ENCODE results near the gene RTP5.

The RTP5 gene

DNA sequence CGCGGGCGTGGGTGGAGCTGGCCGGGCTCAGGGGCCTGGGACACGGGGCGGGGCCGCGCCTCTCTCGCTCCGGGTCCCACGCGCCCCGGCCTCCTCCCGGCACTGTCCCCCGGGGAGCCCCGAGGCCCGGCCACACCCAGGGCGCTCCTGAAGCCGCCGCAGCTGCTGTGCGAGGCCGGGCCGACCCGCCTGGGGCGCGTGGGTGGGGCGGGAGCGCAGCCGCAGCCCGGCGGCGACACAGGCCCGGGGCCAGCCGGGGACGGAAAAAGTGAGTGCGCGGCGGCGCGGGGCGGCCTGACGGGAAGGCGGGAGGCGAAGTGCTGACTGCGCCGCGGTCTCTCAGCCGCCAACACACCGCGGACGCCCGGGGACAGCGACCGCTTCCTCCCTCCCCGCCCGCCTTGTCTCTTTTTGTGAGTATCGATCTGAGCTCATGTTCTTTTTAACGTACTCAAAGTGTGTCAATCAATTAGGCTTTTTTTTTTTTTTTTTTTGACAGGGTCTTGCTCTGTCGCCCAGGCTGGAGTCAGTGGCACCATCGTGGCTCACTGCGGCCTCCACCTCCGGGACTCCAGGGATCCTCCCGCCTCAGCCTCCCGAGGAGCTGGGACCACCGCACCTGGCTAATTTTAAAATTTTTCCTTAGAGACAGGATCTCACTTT, 25.3 kb upstream of the RTP5 start:
- no peak for DNase-seq

DNA sequence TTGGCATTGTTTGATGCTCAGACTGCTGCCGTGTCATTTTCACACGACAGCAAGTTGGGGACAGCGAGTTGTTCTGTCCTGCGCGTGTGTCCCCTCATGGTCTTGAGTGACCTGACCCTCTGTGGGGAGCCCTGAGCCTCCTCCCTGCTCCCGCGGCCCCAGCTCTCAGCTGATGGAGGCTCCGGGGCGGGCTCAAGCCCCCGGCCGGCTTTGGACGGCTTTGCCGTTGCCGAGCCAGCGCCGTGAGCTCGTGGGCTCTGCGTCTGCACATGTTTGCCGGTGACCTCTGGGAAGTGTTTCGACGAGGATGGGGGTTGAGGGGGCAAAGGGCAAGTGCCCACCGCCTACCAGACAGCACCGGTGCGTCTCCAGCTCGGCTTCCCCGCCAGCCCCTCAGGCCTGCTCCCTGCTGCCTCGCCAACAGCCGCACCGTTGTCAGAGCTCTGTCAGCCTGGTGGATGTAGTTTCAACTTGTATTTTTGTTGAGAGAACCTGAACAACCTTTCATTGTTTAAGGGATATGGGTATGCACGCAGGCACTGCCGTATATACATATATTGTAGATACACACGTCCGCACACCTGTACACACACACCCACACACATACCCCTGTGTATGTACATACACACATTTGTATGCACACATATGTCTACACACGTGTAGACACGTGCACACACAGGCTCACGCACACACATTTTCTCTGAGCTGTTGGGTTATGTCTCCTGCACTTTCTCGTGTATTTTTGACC, 24.5 kb upstream of the RTP5 start:
- no peak for DNase-seq

DNA sequence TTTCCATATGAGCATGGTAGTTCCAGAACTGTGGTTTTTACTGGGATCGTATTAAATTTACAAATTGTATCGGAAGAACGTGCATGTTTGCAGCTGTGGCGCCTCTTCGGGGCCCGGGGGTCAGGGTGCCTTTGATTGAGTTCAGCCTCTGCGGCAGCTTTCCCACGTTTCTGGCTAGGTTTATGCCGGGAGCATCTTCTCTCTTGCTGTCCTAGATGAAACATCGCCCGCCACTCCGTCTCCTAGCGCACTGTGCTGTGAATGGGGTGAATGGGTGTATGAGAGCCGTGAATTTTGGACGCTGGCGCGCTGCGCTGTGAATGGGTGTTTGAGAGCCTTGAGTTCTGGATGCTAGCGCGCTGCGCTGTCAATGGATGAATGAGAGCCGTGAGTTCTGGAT, 23.1 kb upstream of the RTP5 start:
- DNase-seq, result no peak

DNA sequence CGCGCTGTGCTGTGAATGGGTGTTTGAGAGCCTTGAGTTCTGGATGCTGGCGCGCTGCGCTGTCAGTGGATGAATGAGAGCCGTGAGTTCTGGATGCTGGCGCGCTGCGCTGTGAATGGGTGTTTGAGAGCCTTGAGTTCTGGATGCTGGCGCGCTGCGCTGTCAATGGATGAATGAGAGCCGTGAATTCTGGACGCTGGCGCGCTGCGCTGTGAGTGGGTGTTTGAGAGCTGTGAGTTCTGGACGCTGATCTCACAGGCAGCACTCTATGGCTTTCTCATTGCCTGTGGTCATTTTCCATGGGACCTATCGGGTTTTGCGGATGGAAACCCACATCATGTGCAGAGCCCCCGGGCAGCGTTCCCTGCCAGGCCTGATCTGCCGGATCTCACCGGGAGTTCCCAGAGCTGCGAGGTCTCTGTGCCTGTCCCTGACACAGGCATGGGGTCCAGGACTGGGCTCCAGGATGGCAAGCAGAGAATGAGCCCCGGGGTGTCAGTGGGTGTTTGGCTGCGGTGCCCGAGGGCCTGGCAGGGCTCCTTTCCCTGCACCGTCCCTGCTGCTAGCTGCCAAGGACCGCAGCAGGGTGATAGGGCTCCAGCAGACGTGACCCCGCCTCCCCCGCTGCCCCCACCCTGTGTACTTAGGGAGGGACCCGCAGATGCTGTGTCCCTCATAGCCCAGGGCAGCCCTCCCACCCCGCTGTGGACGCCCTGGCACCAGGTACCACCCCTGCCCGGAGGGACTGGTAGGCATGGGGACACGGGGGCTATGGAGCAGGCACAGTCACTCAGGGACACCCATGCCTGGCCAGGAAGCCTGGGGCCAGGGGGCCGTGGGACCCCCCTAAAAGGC, 20.5 kb upstream of the RTP5 start:
- DNase-seq, result no peak

GRCh38 chr2:241849616-241850543, 19.6 kb upstream of the RTP5 start:
- DNase-seq, result no peak

- no peak for DNase-seq
These were observed 18.8 kb upstream of the RTP5 start for GRCh38 chr2:241850544-241851324.

- DNase-seq, result no peak
These were observed 18.0 kb upstream of the RTP5 start for GRCh38 chr2:241851325-241852115.

GRCh38 chr2:241852116-241852980, 17.2 kb upstream of the RTP5 start:
- DNase-seq, result no peak

DNA sequence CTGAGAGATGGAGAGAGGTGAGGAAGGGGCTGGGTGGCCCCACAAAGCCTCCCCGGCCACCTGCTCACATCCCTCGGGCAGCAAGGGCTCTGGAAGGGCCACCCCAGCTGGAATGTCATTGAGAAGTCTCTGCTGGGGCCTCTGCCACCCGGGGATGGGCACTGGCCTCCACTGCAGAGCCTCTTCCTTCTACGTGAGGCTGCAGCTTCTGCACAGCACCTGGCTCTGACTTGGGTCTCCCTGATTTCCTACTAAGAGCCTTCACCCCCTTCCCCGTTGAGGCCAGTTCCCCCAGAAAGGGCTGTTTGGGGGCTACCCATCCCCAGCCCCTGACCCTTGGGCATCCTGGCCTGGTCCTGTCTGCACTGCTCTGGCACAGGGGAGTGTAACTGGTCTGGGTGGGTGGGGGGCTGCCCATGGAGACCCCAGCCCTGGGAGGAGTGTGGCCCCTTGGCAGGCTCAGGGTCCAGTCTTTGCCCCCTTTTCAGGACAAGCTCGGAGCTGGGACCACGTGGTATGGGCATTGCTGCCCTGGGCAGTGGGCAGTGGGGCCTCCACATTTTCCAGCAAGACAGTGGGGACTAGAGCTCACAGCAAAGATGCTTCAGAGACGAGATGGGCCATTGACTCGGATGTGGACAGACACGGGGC, 16.4 kb upstream of the RTP5 start:
- DNase-seq, result no peak

- DNase-seq, result no peak
These were observed 15.7 kb upstream of the RTP5 start for GRCh38 chr2:241853651-241854341.

- DNase-seq, result no peak
These were observed 14.9 kb upstream of the RTP5 start for GRCh38 chr2:241854342-241855244.

DNA sequence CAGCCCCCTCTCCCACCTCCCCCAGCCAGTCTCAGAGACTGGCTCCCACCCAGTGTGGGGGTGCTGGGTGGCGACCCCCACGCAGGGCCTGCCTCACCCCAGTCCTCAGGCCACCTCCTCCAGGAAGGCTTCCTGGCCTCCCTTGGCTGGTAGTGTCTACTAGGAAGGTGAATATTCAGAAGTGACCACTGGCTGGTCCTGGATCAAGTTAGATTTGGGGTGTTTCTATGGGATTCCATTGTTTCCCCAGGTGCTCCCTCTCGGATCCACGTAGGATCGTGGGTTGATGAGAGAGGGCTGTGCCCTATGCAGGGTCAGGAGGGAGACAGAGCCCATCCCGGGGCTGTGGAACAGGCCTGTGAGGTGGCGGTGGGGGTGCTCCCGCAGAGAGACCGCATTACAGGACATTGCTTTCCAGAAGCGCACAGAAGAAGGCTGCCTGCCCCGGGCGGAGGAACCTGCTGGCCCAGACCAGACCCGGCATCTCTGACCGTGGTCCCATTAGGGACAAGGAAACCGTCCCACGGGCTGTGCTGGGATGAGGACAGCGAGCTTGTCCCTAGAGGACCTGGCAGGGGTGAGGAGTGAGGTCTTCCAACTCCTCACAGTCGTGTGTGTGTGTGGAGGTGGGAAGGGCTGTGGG, 14.2 kb upstream of the RTP5 start:
- no peak for DNase-seq

- no peak for DNase-seq
These were observed 13.6 kb upstream of the RTP5 start for GRCh38 chr2:241855888-241856422.

- DNase-seq, result no peak
These were observed 12.4 kb upstream of the RTP5 start for GRCh38 chr2:241857041-241857541.

- DNase-seq, result no peak
These were observed 11.9 kb upstream of the RTP5 start for GRCh38 chr2:241857572-241858121.

Data from NCI-H510A treated with DMSO at 0.1 percent for 48 hours (cell line).